GM21390 (cell line): ENCODE results near the gene FAM8A1.

Experiments
- ATAC-seq: cut with Tn5 transposase; IDR thresholded peaks from one replicate; pipeline ENCODE4 v1.9.1; 2021; ENCODE audit not compliant: unreplicated experiment

The FAM8A1 gene

DNA sequence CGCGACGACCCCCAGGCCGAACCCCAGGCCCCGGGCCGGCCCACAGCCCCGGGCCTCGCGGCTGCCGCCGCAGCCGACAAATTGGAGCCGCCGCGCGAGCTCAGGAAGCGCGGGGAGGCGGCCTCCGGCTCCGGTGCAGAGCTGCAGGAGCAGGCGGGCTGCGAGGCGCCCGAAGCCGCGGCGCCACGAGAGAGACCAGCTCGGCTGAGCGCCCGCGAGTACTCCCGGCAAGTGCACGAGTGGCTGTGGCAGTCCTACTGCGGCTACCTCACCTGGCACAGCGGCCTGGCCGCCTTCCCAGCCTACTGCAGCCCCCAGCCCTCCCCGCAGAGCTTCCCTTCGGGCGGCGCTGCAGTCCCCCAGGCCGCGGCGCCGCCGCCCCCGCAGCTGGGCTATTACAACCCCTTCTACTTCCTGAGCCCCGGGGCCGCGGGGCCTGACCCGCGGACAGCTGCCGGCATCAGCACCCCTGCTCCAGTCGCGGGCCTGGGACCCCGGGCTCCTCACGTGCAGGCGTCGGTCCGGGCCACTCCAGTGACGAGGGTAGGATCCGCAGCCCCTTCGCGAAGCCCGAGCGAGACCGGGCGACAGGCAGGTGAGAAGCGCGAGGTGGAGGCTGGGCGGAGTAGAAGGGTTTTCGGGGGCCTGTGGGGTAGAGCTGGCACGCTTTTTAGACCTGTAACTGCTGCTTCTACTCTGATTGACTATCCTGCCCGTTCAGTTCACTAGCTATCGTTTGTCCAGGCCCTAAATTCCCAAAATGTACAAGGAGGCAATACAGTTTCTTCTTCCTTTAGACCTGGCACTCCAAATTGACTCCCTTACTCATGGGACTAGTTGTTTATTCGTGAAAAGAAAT lies 654 bp downstream of the FAM8A1 start:
- ATAC-seq: peak; percentile 54

- no peak for ATAC-seq
Measured at GRCh38 chr6:17601386-17601703, 1.2 kb downstream of the FAM8A1 start.

- no peak for ATAC-seq
Measured at GRCh38 chr6:17602888-17603287, 2.8 kb downstream of the FAM8A1 start.

- no peak for ATAC-seq
Measured at GRCh38 chr6:17606606-17607005, 6.5 kb downstream of the FAM8A1 start.

DNA sequence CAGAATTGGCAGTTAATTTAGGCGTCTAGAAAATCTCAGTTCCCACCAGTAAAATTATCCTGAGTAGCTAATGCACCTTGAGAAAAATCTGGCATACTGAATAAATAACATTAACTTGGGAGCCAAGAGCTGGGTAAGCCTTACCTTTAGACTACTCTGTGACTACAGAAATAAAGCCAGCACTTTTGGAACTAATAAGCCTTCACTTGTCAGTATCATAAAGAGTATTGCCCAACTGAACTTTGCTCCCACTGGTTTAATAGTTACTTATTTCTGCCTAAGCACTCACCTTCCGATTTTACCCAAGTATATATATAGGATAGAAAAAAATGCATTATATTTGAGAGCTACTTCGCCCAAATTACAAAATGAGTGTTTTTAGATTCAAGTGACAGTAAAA lies 10.7 kb downstream of the FAM8A1 start:
- no peak for ATAC-seq

DNA sequence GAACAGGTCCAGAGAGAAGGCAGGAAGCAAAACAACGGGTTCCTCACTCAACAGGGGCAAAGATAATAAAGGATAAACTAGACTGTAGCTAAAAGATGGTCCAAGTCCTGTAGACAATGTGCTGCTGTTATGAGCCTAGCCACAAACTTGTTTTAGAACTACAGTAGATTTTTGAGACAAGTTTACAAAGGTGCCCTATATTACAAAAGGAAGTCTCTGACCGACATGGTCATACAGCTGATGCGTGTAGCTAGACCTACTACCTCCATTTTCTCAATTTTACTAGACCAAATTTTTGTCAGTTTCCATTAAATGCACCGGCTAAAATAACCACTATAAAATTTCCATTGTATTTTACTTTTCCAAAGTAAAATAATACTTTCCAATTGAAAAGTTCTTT lies 11.9 kb downstream of the FAM8A1 start:
- no peak for ATAC-seq

GRCh38 chr6:17615794-17616193 lies 15.7 kb downstream of the FAM8A1 start:
- no peak for ATAC-seq

- ATAC-seq: peak; percentile 82
Measured at GRCh38 chr6:17621003-17621402, 20.9 kb downstream of the FAM8A1 start.

GRCh38 chr6:17622144-17622543 lies 22.0 kb downstream of the FAM8A1 start:
- ATAC-seq: no peak

GRCh38 chr6:17624396-17624795 lies 24.3 kb downstream of the FAM8A1 start:
- no peak for ATAC-seq

DNA sequence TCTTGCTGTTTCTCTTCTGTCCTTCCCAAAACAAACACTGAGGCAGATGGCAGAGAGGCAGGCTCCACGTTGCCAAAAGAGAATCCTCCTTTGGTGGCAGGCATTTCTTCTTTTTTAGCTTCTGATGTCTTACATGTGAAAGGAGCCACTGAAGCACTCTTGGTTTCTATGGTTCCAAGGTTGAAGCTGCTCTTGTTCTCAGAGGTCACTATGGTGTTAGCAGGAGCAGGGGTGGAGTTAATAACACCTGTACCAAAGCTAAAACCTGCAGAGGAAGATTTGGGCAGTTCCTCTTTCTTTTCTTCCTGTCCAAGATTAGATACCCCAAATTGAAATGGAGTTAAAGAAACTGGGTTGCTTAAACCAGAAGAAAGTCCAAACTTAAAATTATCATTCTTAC lies 28.8 kb downstream of the FAM8A1 start:
- peak; percentile 89 for ATAC-seq

GRCh38 chr6:17629824-17630510 lies 29.9 kb downstream of the FAM8A1 start:
- ATAC-seq: no peak

DNA sequence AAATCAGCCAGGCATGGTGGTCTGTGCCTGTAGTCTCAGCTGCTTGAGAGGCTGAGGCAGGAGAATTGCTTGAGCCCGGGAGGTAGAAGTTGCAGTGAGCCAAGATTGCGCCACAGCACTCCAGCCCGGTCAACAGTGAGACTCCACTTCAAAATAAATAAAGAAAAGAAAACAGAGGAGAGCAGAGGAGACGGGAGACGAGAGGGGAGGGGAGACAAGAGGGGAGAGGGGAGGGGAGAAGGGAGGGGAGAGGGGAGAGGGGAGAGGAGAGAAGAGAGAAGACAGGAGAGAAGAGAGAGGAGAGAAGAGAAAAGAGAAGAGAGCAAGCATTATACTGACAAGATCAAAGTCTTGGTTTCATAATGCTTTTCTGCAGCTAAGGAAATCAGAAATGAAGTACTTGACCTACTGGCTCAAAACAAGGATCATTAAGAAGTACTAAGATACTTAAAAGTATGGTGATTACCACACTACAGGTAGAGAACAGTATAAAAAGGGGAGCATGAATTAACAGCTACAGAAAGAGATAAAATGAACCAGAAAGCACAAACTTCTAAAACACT lies 30.5 kb downstream of the FAM8A1 start:
- no peak for ATAC-seq

- no peak for ATAC-seq
Measured at GRCh38 chr6:17632934-17633333, 32.8 kb downstream of the FAM8A1 start.

- ATAC-seq: no peak
Measured at GRCh38 chr6:17633465-17634188, 33.5 kb downstream of the FAM8A1 start.

DNA sequence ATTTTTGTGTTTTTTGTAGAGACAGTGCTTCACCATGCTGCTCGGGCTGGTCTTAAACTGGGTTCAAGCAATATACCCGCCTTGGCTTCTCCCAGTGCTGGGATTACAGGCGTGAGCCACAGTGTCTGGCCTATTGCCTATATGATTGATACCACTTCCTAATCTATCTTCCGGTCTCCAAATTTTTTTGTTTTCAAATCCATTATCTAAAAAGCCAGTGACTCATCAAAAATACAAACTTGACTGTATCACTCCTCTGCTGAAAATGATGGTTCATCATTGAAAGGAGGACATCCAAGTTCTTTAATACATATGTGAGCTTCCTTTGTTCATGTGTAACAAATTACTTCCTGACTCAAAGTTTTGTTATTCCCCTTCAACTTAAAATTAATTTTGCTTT lies 35.5 kb downstream of the FAM8A1 start:
- no peak for ATAC-seq

- ATAC-seq: no peak
Measured at GRCh38 chr6:17638212-17638715, 38.2 kb downstream of the FAM8A1 start.

GRCh38 chr6:17640477-17640917 lies 40.4 kb downstream of the FAM8A1 start:
- ATAC-seq: no peak

- ATAC-seq: no peak
Measured at GRCh38 chr6:17648745-17649144, 48.6 kb downstream of the FAM8A1 start.

GRCh38 chr6:17650656-17651309 lies 50.7 kb downstream of the FAM8A1 start:
- no peak for ATAC-seq
